Mucosa of descending colon (tissue), 3 donors: ENCODE measurements around the gene OSCAR. TPM values are rescaled to one million over a fixed set of nuclear protein-coding genes. Genes with fewer than 3 reads are reported as not detected.
A peak's percentile ranks its signal among the peaks of the same experiment; 100 is the strongest.
"Not testable (repeated sequence)": the region's sequence is repeated elsewhere in the genome, so short reads cannot be mapped to it uniquely, and the experiment has no call there.

Source experiments
- ATAC-seq: fragments of 200-7000 bp; cut with Tn5 transposase; one replicate; pipeline ENCODE4 v1.9.1; 2020; ENCODE audit warnings: mild to moderate bottlenecking, moderate library complexity
- DNase-seq, 3 donors: peaks; one replicate each; pipeline ENCODE4 v3.0.0-alpha.2; 2020
- H3K36me3 ChIP-seq: fragments of 200-600 bp; one replicate; pipeline ENCODE4 v1.8.0; 2021; ENCODE audit warnings: low read depth, mild to moderate bottlenecking
- H3K4me1 ChIP-seq: fragments of 200-600 bp; one replicate; pipeline ENCODE4 v1.8.0; 2021; ENCODE audit warnings: low read depth, mild to moderate bottlenecking
- H3K4me3 ChIP-seq: fragments of 200-600 bp; one replicate; pipeline ENCODE4 v1.8.0; 2021; ENCODE audit warnings: mild to moderate bottlenecking
- H3K9me3 ChIP-seq: fragments of 200-600 bp; one replicate; pipeline ENCODE4 v1.8.0; 2021; ENCODE audit warnings: mild to moderate bottlenecking
- CTCF ChIP-seq: fragments of 200-600 bp; IDR thresholded peaks from one replicate; pipeline ENCODE4 v1.8.0; 2022; ENCODE audit warnings: antibody characterized with exemption, mild to moderate bottlenecking
- intact Hi-C, 2 donors: fragments of 100-400 bp; cut with DNase I in 1 of 2; cut with micrococcal nuclease in 1 of 2; formaldehyde crosslinking; loops; one replicate each; pipeline versions ENCODE4 v1.11.0 to v1.11.1; 2022; cut with DNase I, micrococcal nuclease
- total RNA-seq, 3 donors: library from RNA; stranded (reverse); fragmentation: NEBNext Ultra II Directional in 2 of 3; extraction: Animal tissue kit (Norgen Biotek cat#: 25700) in 2 of 3; gene quantifications; one replicate each; pipeline versions ENCODE4 v1.2.1 to v1.2.4, GENCODE V29; 2021 to 2023
- donor health status: DM: no; HTN: no; CAD: no; lungs with moderate emphysema.
- donor health status: DM: no; HTN: no; CAD: no.
- donor health status: DM: no; HTN: yes; CAD: no.

The OSCAR gene
- total RNA-seq, 3 donors from 2014 or later = 0.35 to 1.8 (median 1.4) TPM

- Histone ChIP-seq H3K4me3 (no peak overlapping the region), H3K9me3 (no peaks in the 10 kb centered on the region), H3K36me3 (no peaks in the 10 kb centered on the region), H3K4me1 (peaks cover 6% of the 10 kb centered on the region)
- peak; percentile 73 for ATAC-seq
- no peak for DNase-seq
- TF ChIP-seq CTCF = no peak
- intact Hi-C loops = no loop called here
Observed at GRCh38 chr19:54096617-54097106, 3.9 kb downstream of the OSCAR start.

- H3K4me1 ChIP-seq, H3K4me3 ChIP-seq, H3K9me3 ChIP-seq, intact Hi-C loops, H3K36me3 ChIP-seq: not testable (repeated sequence)
- ATAC-seq (peak; percentile 88), DNase-seq (peak; percentile 32 to 72 (median 64))
Observed at GRCh38 chr19:54095859-54096616, 4.6 kb downstream of the OSCAR start.

DNA sequence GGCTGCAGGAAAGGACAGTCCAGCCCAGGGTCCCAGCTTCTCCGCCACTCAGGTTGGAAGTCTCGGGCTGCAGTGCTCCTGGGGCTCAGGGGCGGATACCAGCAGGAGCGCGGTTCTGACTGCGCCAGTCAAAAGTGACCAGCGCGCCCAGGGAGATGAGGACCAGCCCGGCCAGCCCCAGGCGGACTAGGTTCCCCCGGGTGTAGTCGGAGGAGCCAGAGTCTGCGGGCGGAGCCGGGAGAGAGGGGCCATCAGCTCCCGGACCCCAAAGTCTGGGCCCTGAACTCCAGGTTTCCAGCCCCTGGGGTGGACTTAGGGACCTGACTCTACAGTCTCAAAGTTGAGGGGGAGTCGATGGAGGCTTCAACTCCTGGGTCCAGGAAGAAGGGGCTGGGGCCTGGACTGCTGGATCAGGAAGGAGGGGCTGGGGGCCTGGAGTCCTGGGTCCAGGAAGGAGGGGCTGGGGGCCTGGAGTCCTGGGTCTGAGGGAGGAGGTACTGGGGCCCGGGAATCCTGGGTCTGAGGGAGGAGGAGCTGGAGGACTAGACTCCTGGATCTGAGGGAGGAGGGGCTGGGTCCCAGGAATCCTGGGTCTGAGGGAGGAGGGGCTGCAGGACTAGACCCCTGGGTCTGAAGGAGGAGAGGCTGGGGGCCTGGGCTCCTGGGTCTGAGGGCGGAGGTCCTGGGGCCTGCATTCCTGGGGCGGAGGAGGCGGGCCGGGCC lies 5.3 kb downstream of the OSCAR start:
- Histone ChIP-seq H3K4me3 (no peak overlapping the region), H3K4me1 (peaks cover 6% of the 10 kb centered on the region)
- TF ChIP-seq CTCF = no peak

DNA sequence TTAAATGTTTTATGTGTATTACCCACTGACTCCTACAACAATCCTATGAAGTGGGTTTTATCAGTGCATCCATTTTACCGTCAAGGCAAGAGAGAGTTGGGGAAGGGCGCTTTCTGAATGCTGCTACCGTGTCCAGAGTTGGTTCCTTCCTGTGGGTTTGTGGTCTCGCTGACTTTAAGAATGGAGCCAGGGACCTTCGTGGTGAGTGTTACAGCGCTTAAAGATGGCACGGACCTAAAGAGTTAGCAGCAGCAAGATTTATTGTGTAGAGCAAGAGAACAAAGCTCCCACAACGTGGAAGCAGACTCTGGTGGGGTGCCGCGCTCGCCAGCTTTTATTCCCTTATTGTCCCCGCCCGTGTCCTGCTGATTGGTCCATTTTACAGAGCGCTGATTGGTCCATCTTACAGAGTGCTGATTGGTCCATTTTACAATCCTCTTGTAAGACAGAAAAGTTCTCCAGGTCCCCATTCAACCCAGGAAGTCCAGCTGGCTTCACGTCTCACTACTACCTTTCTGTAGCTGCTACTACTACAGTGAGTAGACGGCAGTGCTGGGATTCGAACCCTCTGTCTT lies 6.1 kb downstream of the OSCAR start:
- no peak for DNase-seq
- H3K9me3 ChIP-seq = no peaks in the 10 kb centered on the region
- H3K4me1 ChIP-seq = peaks cover 6% of the 10 kb centered on the region
- TF ChIP-seq CTCF = no peak
- ATAC-seq = no peak
- H3K4me3 ChIP-seq = no peak overlapping the region
- intact Hi-C loops = no loop called here
- H3K36me3 ChIP-seq = no peaks in the 10 kb centered on the region

More for the DNA sequence above, 5.3 kb downstream of the OSCAR start:
- peak in 1 of 3 donors; percentile 54 for DNase-seq
- H3K9me3 ChIP-seq = no peaks in the 10 kb centered on the region
- intact Hi-C loops = no loop called here
- ATAC-seq = no peak
- no peaks in the 10 kb centered on the region for H3K36me3 ChIP-seq

DNA sequence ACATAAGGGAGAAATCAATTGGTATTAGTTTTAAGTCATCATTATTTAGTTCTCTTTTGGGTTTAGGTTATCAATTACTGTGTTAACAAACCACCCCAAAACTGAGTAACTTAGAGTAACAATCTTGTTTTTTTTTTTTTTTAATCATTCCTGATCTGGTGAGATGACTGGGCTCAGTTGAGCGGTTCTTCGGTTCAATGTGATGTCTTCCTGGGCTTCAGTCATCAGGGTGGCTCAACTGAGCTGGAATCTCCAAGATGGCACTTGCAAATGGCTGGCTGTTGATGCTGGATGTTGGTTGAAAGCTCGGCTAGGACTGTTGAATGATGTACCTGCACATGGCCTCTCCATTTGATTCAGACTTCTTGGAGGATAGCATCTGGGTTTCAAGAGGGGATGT lies 16.2 kb downstream of the OSCAR start:
- DNase-seq (no peak), ATAC-seq (no peak)
- Histone ChIP-seq H3K4me1 (no peaks in the 10 kb centered on the region), H3K4me3 (no peak overlapping the region), H3K9me3 (peaks cover 2% of the 10 kb centered on the region), H3K36me3 (no peaks in the 10 kb centered on the region)
- intact Hi-C loops = no loop called here
- no peak for TF ChIP-seq CTCF

DNA sequence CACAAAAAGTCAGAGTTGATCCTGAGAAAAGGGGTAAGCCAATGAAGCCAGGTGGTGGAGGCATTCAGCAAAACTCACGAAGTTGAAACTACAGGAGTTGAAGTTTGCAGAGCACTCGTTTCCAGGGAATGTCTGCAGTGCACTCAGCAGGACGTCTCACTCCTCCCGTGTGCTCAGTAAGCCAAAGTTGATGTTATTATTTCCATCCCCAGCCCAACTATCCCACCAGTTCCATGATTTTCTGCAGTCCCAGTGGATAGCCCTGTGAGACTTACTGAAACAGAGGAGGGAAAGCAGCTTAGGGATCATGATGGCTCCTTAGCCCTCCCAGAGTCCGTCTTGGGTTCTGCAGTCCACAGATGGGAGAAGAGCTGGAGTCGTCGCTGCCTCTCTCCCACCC lies 19.6 kb downstream of the OSCAR start, which contains the start of gene TARM1:
Gene TARM1 (minus strand): TSS at position 334 of the 400 bp plus-strand sequence. CDS start 25 bp downstream, at position 309.
- no peak for ATAC-seq
- intact Hi-C loops = no loop called here
- TF ChIP-seq CTCF = no peak

More for the DNA sequence above, 19.6 kb downstream of the OSCAR start, which contains the start of gene TARM1:
- DNase-seq = no peak
- no peaks in the 10 kb centered on the region for H3K36me3 ChIP-seq
- H3K4me1 ChIP-seq = no peaks in the 10 kb centered on the region
- no peak within 1 kb of the TSS for H3K4me3 ChIP-seq
- peaks cover 2% of the 10 kb centered on the region for H3K9me3 ChIP-seq
